ENCODE data around the gene JMJD8. TPM values are rescaled to one million over a fixed set of nuclear protein-coding genes. Genes with fewer than 3 reads are reported as not detected.

JMJD8 gene
- total RNA-seq, 1 donor from 2014 or later: 47.8 TPM

Other genes with a start within 250 kb of the JMJD8 start
- gene CAPN15, start 156.6 kb downstream of the JMJD8 start, total RNA-seq: 29.2 and 37.8 TPM in 2 replicates
- not detected in 2 replicates for gene PRR35, start 123.9 kb downstream of the JMJD8 start, total RNA-seq
- 3.5 and 4.4 TPM in 2 replicates for gene NHLRC4, start 117.3 kb downstream of the JMJD8 start, total RNA-seq
- gene PIGQ, start 114.4 kb downstream of the JMJD8 start, total RNA-seq: 20.2 and 25.1 TPM in 2 replicates
- gene RAB40C, start 94.3 kb downstream of the JMJD8 start, total RNA-seq: 10.9 and 19.7 TPM in 2 replicates
- gene WFIKKN1, start 53.3 kb downstream of the JMJD8 start, total RNA-seq: 0.06 TPM in 1 of 2 replicates, not detected in the other
- 187 and 190 TPM in 2 replicates for gene METTL26, start 48.0 kb downstream of the JMJD8 start, total RNA-seq
- 21.0 and 34.2 TPM in 2 replicates for gene MCRIP2, start 42.5 kb downstream of the JMJD8 start, total RNA-seq
- 5.7 and 9.1 TPM in 2 replicates for gene WDR90, start 35.0 kb downstream of the JMJD8 start, total RNA-seq
- 18.7 and 19.5 TPM in 2 replicates for gene RHOT2, start 16.2 kb downstream of the JMJD8 start, total RNA-seq
- gene RHBDL1, start 8.7 kb downstream of the JMJD8 start, total RNA-seq: 0.50 and 1.5 TPM in 2 replicates
- gene STUB1, start 3.9 kb downstream of the JMJD8 start, total RNA-seq: 97.2 and 118 TPM in 2 replicates
- gene WDR24, start 6.1 kb upstream of the JMJD8 start, total RNA-seq: 14.2 and 14.9 TPM in 2 replicates
- gene FBXL16, start 21.5 kb upstream of the JMJD8 start, total RNA-seq: not detected in 2 replicates
- 115 and 126 TPM in 2 replicates for gene METRN, start 30.8 kb upstream of the JMJD8 start, total RNA-seq
- 30.0 and 34.0 TPM in 2 replicates for gene ANTKMT, start 36.8 kb upstream of the JMJD8 start, total RNA-seq
- gene CCDC78, start 42.1 kb upstream of the JMJD8 start, total RNA-seq: 0.10 and 1.3 TPM in 2 replicates
- 5.9 and 16.4 TPM in 2 replicates for gene HAGHL, start 42.8 kb upstream of the JMJD8 start, total RNA-seq
- 8.9 and 16.7 TPM in 2 replicates for gene CIAO3, start 56.7 kb upstream of the JMJD8 start, total RNA-seq
- not detected in 2 replicates for gene MSLN, start 76.4 kb upstream of the JMJD8 start, total RNA-seq
- gene RPUSD1, start 104.0 kb upstream of the JMJD8 start, total RNA-seq: 20.3 and 26.0 TPM in 2 replicates
- 2.0 and 4.9 TPM in 2 replicates for gene CHTF18, start 104.3 kb upstream of the JMJD8 start, total RNA-seq
- gene GNG13, start 116.4 kb upstream of the JMJD8 start, total RNA-seq: not detected in 2 replicates

All from cardiac ventricle fibroblast (primary cell).